GM21360 (cell line): ENCODE data around the gene FIBCD1.

Experiments used
- ATAC-seq: cut with Tn5 transposase; IDR thresholded peaks from one replicate; pipeline ENCODE4 v1.9.1; 2021; ENCODE audit warnings: mild to moderate bottlenecking, moderate library complexity; ENCODE audit not compliant: unreplicated experiment

FIBCD1 gene

GRCh38 chr9:130923611-130924447 lies 15.2 kb downstream of the FIBCD1 start:
- ATAC-seq, result no peak

DNA sequence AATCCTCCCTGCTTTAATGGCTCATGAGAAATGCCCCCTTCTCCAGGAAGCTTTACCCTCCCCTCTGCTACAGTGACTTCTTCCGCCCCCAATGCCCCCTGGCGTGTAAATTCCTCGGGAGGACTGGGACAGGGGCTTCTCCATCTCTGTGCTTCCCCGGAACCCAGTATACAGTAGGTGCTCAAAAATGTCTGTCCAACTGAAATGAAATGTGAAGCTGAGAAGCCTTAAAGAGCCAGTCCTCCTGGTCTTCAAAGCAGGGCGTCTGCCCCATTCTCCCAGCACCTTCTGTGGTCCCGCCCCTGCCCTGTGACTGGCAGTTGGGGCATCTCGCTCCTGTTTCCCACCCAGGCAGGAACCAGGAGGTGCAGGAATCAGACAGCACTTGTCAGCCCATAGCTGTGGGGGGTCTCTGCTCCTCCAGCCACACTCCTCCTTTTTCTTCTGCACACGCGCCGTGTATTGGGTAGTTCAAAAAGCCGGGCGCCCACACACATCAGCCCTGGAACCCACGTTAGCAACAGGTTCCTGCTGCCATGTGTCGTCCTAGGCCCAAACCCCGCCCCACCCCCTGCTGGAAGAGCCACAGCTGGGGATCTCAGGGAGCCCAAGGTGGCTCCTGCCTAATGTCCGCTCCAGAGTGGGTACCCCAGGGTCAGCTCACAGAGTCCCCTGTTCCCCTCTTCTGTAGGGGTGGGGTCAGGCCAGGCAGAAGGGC lies 16.0 kb downstream of the FIBCD1 start:
- no peak for ATAC-seq

- no peak for ATAC-seq
Observed at GRCh38 chr9:130921989-130922892, 16.8 kb downstream of the FIBCD1 start.

GRCh38 chr9:130921300-130921988 lies 17.6 kb downstream of the FIBCD1 start:
- no peak for ATAC-seq

DNA sequence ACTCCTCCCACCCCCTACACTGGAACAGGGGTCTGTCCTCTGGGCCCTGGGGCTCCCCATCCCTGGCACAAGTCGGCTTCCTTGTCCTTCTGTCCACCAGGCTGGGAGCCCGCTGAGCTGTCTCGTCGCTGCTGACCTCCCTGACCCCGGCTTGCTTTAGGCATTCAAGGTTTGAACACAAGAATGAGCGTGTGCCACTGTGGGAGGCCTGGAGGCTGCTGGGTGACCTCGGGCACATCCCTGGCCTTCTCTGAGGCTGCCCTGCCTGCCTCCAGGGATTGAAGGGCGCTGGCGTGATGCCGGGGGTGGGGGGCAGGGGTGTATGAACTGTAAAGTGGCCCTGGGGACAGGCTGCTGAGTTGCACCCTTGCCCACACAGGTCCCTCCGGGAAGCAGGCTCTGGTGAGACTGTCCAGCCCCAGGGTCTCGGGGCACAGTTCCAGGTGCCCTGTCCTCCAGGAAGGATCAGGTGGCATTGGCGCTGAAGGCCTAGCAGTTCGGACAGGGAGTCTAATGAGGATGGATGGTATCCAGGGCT lies 18.2 kb downstream of the FIBCD1 start:
- no peak for ATAC-seq

GRCh38 chr9:130920233-130920632 lies 18.8 kb downstream of the FIBCD1 start:
- no peak for ATAC-seq

- ATAC-seq, result no peak
Observed at GRCh38 chr9:130919559-130920145, 19.4 kb downstream of the FIBCD1 start.

DNA sequence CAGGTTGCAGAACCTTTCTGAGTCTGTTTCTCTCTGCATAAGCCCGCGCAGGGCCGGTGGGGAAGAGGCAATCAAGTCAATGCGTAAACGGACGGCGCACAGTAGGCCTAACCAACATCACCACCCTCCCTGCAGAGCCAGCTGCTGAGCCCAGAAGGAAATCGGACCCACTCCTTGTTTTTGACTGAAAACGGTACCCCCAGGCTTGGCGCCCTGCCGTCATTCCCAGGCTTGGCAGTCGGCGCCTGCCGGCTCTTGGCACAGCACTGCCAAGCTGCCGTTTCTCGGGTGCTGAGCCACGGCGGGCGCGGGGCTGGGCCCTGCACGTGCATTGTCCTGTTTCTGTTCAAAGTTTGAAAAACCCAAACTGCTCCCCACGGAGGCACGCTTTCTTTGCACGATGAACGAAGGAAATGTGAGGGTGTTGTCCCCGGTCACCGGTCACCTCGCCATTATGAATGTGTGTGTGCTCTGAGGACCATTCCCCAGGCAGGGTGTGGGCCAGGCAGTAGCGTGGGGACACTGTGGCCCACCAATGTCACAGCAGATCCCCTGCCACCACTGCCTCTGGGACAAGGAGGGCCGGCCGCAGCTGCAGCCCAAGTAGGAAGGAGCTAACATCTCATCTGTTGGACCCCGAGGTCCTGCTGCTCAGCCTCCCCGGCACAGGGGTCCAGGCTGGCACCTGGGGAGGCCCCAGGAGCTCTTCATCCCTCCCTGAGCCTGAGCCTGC lies 20.1 kb downstream of the FIBCD1 start:
- no peak for ATAC-seq

- no peak for ATAC-seq
Observed at GRCh38 chr9:130918101-130918825, 20.8 kb downstream of the FIBCD1 start.

DNA sequence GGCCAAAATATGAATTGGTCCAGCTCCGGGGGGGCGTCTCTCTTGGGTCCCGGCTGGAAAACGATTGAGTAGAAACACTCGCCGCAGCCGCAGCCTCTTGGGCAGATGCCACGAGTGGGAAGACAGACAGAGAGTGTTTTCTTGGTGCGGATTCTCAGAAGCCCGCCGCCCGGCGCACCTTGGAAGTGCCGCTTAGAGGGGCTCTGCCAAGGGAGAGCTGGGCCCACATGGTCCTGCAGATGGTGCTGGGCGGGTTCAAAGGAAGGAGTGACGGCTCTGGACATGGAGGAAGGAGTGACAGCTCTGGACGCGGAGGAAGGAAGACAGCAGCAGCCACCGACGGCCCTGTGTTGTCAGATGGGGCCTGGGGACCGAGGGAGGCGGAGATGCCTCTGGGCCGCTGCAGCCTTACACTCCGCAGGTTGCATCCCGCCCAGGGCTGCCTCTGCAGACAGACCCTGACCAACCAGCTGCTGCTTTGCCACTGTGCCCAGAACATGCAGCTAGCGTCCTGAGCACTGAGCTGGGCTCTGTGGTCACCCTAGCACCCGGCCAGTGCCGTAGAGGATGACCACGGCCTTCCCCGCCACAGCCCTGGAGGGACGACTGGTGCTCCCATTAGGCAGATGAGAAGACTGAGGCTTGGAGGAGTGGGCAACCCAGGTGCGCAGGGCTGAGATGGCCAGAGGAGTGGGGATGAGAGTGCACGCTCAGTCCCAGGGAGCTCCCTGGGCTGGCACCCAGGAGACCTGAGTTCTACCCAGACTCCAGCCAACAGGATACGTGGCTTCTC lies 21.7 kb downstream of the FIBCD1 start:
- no peak for ATAC-seq

- no peak for ATAC-seq
Observed at GRCh38 chr9:130915096-130915447, 24.0 kb downstream of the FIBCD1 start.

DNA sequence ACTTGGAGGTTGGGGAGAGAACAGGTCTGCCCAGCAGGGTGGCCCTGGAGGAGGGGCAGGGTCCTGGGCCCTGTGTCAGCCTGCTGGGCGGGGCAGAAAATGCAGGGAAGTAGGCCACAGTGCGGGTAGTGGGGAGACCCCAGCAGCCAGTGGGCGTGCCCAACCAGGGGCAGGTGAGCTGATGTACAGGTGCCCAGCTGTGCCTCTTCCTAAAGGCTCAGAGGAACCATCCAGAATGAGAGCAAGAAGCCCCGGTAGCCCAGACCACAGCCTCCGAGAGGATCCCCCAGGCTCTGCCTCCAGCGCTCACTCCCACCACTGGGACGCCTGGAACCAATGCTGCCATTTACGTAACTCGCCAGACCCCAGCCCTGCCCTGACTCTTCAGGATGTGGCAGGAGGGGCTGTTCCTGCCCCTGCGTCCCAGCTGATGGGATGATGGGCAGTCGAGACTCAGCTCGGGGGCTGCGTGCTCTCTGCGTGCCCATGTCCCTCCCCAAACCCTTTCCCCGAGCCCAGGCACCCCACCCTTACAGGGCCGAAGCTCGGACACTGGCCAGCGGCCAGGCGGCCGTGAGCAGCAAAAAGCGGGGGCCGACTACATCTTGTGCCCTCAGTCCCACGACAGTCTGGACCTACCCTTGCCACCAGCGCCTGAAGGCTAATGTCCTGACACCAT lies 24.5 kb downstream of the FIBCD1 start:
- no peak for ATAC-seq

GRCh38 chr9:130913599-130914416 lies 25.2 kb downstream of the FIBCD1 start:
- ATAC-seq, result no peak

DNA sequence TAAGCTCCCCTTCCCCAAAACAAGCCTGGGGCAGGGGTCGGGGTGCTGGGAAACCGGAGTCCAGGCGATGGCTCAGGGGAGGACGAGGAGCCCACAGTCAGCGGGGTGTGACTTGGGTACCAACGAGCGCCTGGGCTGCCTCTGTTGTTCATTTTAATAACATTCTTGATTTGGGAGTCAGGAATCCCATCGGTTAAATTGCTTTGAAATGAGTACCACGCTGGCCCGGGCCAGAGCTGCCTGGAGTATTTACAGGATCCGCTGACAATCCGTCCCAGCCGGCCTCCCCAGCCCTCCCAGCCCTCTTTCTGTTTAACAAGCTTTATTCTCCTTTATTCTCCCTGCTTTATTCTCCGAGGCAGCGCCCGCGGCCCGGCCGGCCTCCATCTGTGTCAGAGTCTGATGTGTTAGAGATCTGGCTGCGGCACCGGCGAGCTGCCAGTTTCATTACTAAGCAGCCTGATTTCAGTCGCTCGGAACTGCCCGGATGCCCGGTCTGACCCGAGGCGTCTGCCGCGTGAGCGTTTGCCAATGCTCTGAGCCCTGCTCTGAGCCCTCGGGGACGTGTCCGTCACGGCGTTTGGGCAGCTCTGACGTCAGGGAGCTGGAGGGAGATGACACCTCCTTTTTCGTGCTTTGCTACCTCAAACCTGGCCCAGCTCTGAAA lies 26.0 kb downstream of the FIBCD1 start:
- ATAC-seq, result no peak

DNA sequence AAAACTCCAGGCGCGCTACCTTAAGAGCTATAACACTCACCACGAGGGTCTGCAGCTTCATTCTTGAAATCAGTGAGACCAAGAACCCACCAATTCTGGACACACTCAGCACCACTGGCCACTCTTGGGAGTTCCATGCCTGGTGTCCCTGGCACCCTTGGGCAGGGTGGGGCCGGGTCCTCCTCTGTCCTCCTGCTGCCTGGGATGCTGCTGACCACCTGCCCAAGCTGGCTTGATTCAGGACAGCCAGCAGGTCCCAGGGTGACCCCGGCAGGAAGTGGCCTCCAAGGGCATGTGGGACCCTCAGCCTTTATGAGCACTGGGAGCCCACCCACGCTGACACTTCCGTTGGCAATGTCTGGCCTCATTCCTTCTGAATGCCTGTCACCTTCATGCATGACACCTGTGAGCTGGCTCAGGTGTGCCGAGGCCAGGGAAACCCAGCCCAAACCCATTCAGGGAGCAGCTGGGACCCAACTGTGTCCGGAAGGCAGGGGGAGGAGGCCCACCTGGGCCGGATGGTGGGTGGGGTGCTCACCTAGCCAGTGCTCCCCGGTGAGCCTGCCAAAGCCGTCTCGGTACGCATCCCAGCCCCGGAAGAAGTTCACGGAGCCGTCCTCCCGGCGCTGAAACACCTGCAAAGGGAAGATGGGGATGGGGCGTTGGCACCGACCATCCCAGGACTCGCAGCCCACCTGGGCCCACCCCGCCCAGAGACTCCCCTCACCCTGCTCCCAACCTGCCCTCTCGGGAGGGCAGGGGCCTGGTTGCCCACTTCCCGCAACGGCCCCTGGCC lies 27.6 kb downstream of the FIBCD1 start:
- ATAC-seq, result no peak
